Kidney (tissue), 14 donors: ENCODE data around the gene EIF2B2. TPM values are rescaled to one million over a fixed set of nuclear protein-coding genes. Genes with fewer than 3 reads are reported as not detected.

Experiments
- DNase-seq, 5 donors: peaks; one replicate each; pipeline ENCODE4 v3.0.0-alpha.2; 2013 to 2020
- FAIRE-seq: peaks from 2 replicates; lab custom pipeline; 2012; peaks lifted over from hg19 to GRCh38; lab: Jason Lieb, UNC
- H3K27ac ChIP-seq, 2 donors: one replicate each; pipeline ENCODE4 v1.7.0; 2013; ENCODE audit warnings: low read depth in 2 of 2, low read length in 2 of 2, inconsistent platforms in 1 of 2
- H3K27me3 ChIP-seq: one replicate; pipeline ENCODE4 v1.7.1; 2013; ENCODE audit warnings: low read length, inconsistent platforms; ENCODE audit not compliant: control insufficient read depth, insufficient read depth
- H3K36me3 ChIP-seq, 3 donors: one replicate each; pipeline versions ENCODE4 v1.7.0 to v1.7.1; 2013; ENCODE audit warnings: low read length in 3 of 3, control low read depth in 1 of 3, inconsistent platforms in 1 of 3; ENCODE audit not compliant: insufficient read depth in 3 of 3, control insufficient read depth in 2 of 3
- H3K4me1 ChIP-seq, 3 donors: one replicate each; pipeline versions ENCODE4 v1.7.0 to v1.7.1; 2013; ENCODE audit warnings: low read length in 3 of 3, inconsistent platforms in 1 of 3, low read depth in 1 of 3; ENCODE audit not compliant: control insufficient read depth in 2 of 3, insufficient read depth in 2 of 3
- H3K4me3 ChIP-seq, 3 donors: one replicate each; pipeline versions ENCODE4 v1.7.0 to v1.8.1; 2013; ENCODE audit warnings: low read length in 3 of 3, control low read depth in 1 of 3, inconsistent platforms in 1 of 3
- H3K9ac ChIP-seq, 3 donors: one replicate each; pipeline versions ENCODE4 v1.7.0 to v1.7.1; 2013; ENCODE audit warnings: low read length in 3 of 3, control low read depth in 1 of 3, inconsistent platforms in 1 of 3
- H3K9me3 ChIP-seq, 3 donors: one replicate each; pipeline versions ENCODE4 v1.7.0 to v1.7.1; 2013; ENCODE audit warnings: low read length in 3 of 3, control low read depth in 1 of 3, inconsistent platforms in 1 of 3; ENCODE audit not compliant: control insufficient read depth in 2 of 3, insufficient read depth in 1 of 3
- CTCF ChIP-seq: IDR thresholded peaks from 3 replicates; pipeline ENCODE4 v1.5.1; 2012; ENCODE audit warnings: mild to moderate bottlenecking, moderate library complexity, borderline replicate concordance; ENCODE audit not compliant: insufficient read depth; ENCODE audit errors: extremely low read depth
- intact Hi-C: fragments of 100-400 bp; cut with DNase I; formaldehyde crosslinking; loops from one replicate; pipeline ENCODE4 v1.11.1; 2022
- polyA plus RNA-seq: library from polyadenylated mRNA; stranded (reverse); fragments of 350-450 nt; fragmentation: Illumina TruSeq; extraction: RNeasy Lipid Tissue Mini Kit (QIAGEN cat#74804); gene quantifications from one replicate; pipeline ENCODE4 v1.2.3, GENCODE V29; 2014; ENCODE audit warnings: low read depth, low replicate concordance; ENCODE audit not compliant: insufficient read depth
- total RNA-seq: library from RNA; stranded (reverse); fragmentation: NEBNext Ultra II Directional; extraction: Animal tissue kit (Norgen Biotek cat#: 25700); gene quantifications from one replicate; pipeline ENCODE4 v1.2.1, GENCODE V29; 2021
- donor health status: control.
- donor health status: control.
- donor health status: control.
- donor health status: control.
- donor health status: control.
- donor health status: DM: yes; HTN: yes; CAD: no.
- donor health status: Normal renal cell carcinoma (clear cell type).

The EIF2B2 gene
- total and polyA plus RNA-seq, 2 donors from 2014 or later: 44.0 to 60.6 TPM

- FAIRE-seq: no peak
- Histone ChIP-seq H3K27ac (peak overlapping the region; percentile 66 to 71), H3K9ac (no peak overlapping the region)
These were observed 39.3 kb downstream of the EIF2B2 start for GRCh38 chr14:75042035-75042434.

GRCh38 chr14:75044322-75044721 is 41.6 kb downstream of the EIF2B2 start:
- H3K4me1 ChIP-seq: peaks cover 0 to 27% (median 7%) of the 10 kb centered on the region in 3 donors
- intact Hi-C loops: no loop called here
- peaks cover 0 to 1% (median 0%) of the 10 kb centered on the region in 3 donors for H3K36me3 ChIP-seq
- FAIRE-seq: no peak
- H3K9ac ChIP-seq: no peak overlapping the region
- no peak for TF ChIP-seq CTCF
- DNase-seq: peak in 1 of 5 donors; percentile 16
- H3K27me3 ChIP-seq: no peaks in the 10 kb centered on the region
- H3K27ac ChIP-seq: no peak overlapping the region
- H3K4me3 ChIP-seq: no peak overlapping the region
- H3K9me3 ChIP-seq: no peaks in the 10 kb centered on the region

More at GRCh38 chr14:75042035-75042434, 39.3 kb downstream of the EIF2B2 start:
- no peak for TF ChIP-seq CTCF
- H3K4me1 ChIP-seq: peaks cover 0 to 26% (median 6%) of the 10 kb centered on the region in 3 donors
- H3K27me3 ChIP-seq: no peaks in the 10 kb centered on the region
- peak in 3 of 5 donors; percentile 20 to 58 (median 41) for DNase-seq
- no peaks in the 10 kb centered on the region for H3K9me3 ChIP-seq
- intact Hi-C loops: no loop called here
- H3K36me3 ChIP-seq: peaks cover 0 to 9% (median 0%) of the 10 kb centered on the region in 3 donors
- H3K4me3 ChIP-seq: peak overlapping the region in 1 of 3 donors; percentile 7

- Histone ChIP-seq H3K27me3 (no peaks in the 10 kb centered on the region), H3K9ac (no peak overlapping the region), H3K27ac (no peak overlapping the region), H3K36me3 (no peaks in the 10 kb centered on the region), H3K9me3 (no peaks in the 10 kb centered on the region), H3K4me1 (peaks cover 0 to 31% (median 8%) of the 10 kb centered on the region in 3 donors), H3K4me3 (peak overlapping the region in 1 of 3 donors; percentile 22)
- TF ChIP-seq CTCF: no peak
- no peak for FAIRE-seq
- intact Hi-C loops: no loop called here
- DNase-seq: no peak
These were observed 42.0 kb downstream of the EIF2B2 start for GRCh38 chr14:75044752-75045151.

GRCh38 chr14:75046275-75046674 is 43.6 kb downstream of the EIF2B2 start:
- H3K4me3 ChIP-seq: no peak overlapping the region
- H3K27ac ChIP-seq: no peak overlapping the region
- H3K9ac ChIP-seq: no peak overlapping the region
- H3K36me3 ChIP-seq: no peaks in the 10 kb centered on the region
- intact Hi-C loops: no loop called here
- no peaks in the 10 kb centered on the region for H3K9me3 ChIP-seq
- DNase-seq (no peak), FAIRE-seq (no peak)
- no peak for TF ChIP-seq CTCF
- peaks cover 0 to 26% (median 8%) of the 10 kb centered on the region in 3 donors for H3K4me1 ChIP-seq
- no peaks in the 10 kb centered on the region for H3K27me3 ChIP-seq
